MM.1S (cell line): ENCODE measurements around the gene PLEKHO2.

ENCODE experiments used
- DNase-seq: peaks from one replicate; pipeline ENCODE4 v3.0.0-alpha.2; 2015
- H2AFZ ChIP-seq: fragments of 300-600 bp; sonication (generic); 2 replicates; pipeline ENCODE4 v1.6.0; 2016; ENCODE audit warnings: antibody characterized with exemption, low read length
- H3F3A ChIP-seq: fragments of 300-600 bp; sonication (generic); 2 replicates; pipeline ENCODE4 v1.6.1; 2016; ENCODE audit warnings: mild to moderate bottlenecking, antibody characterized with exemption, low read length, moderate library complexity, mixed read lengths; ENCODE audit not compliant: insufficient read depth
- H3K27ac ChIP-seq: fragments of 300-600 bp; sonication (generic); 2 replicates; pipeline ENCODE4 v1.5.1; 2016; ENCODE audit warnings: mild to moderate bottlenecking, low read length
- H3K27me3 ChIP-seq: fragments of 300-600 bp; sonication (generic); replicated peaks from 2 replicates; pipeline ENCODE4 v1.6.0; 2016; ENCODE audit warnings: low read length; ENCODE audit not compliant: insufficient read depth
- H3K36me3 ChIP-seq: fragments of 300-600 bp; sonication (generic); replicated peaks from 2 replicates; pipeline ENCODE4 v1.6.1; 2016; ENCODE audit warnings: mild to moderate bottlenecking, low read length, mixed read lengths; ENCODE audit not compliant: insufficient read depth
- H3K4me1 ChIP-seq: fragments of 300-600 bp; sonication (generic); 2 replicates; pipeline ENCODE4 v1.6.1; 2016; ENCODE audit warnings: low read length, mixed read lengths
- H3K4me2 ChIP-seq: fragments of 300-600 bp; sonication (generic); 2 replicates; pipeline ENCODE4 v1.6.0; 2016; ENCODE audit warnings: low read depth, low read length
- H3K4me3 ChIP-seq: fragments of 300-600 bp; sonication (generic); 2 replicates; pipeline ENCODE4 v1.5.1; 2016; ENCODE audit warnings: low read length, mixed read lengths
- H3K79me2 ChIP-seq: fragments of 300-600 bp; sonication (generic); 2 replicates; pipeline ENCODE4 v1.6.1; 2016; ENCODE audit warnings: mixed run types, low read length, mixed read lengths
- H3K9ac ChIP-seq: fragments of 300-600 bp; sonication (generic); 2 replicates; pipeline ENCODE4 v1.6.1; 2016; ENCODE audit warnings: low read length, mixed read lengths
- H3K9me2 ChIP-seq: fragments of 300-600 bp; sonication (generic); replicated peaks from 2 replicates; pipeline ENCODE4 v1.6.1; 2016; ENCODE audit warnings: mild to moderate bottlenecking, low read length, mixed read lengths; ENCODE audit not compliant: insufficient read depth
- H3K9me3 ChIP-seq: fragments of 300-600 bp; sonication (generic); replicated peaks from 2 replicates; pipeline ENCODE4 v1.6.1; 2016; ENCODE audit warnings: mild to moderate bottlenecking, low read length, mixed read lengths; ENCODE audit not compliant: insufficient read depth
- H4K20me1 ChIP-seq: fragments of 300-600 bp; sonication (generic); 2 replicates; pipeline ENCODE4 v1.6.1; 2016; ENCODE audit warnings: mild to moderate bottlenecking, low read length, moderate library complexity, mixed read lengths; ENCODE audit not compliant: insufficient read depth
- CTCF ChIP-seq: fragments of 300-600 bp; sonication (generic); IDR thresholded peaks from 2 replicates; pipeline ENCODE4 v1.5.1; 2016; ENCODE audit warnings: antibody characterized with exemption, low read length, mixed read lengths
- EZH2 ChIP-seq: fragments of 300-600 bp; sonication (generic); optimal IDR thresholded peaks from 2 replicates; pipeline ENCODE3; 2017; ENCODE audit warnings: low read depth, mild to moderate bottlenecking, antibody characterized with exemption, low read length, mixed read lengths
- EZH2phosphoT487 ChIP-seq: fragments of 300-600 bp; sonication (generic); IDR thresholded peaks from 2 replicates; pipeline ENCODE4 v1.6.1; 2018; ENCODE audit warnings: antibody characterized with exemption, low read length

PLEKHO2 gene

GRCh38 chr15:64800476-64800875 lies 41.2 kb upstream of the PLEKHO2 start:
- Histone ChIP-seq H3K79me2 (no peaks in the 10 kb centered on the region), H3K4me1 (no peaks in the 10 kb centered on the region), H3K4me2 (no peak overlapping the region), H2AFZ (no peak overlapping the region), H3K9me3 (no peaks in the 10 kb centered on the region), H3K27me3 (no peaks in the 10 kb centered on the region), H3F3A (no peaks in the 10 kb centered on the region), H3K36me3 (no peaks in the 10 kb centered on the region), H4K20me1 (no peaks in the 10 kb centered on the region), H3K9ac (no peak overlapping the region), H3K27ac (no peak overlapping the region), H3K9me2 (no peaks in the 10 kb centered on the region), H3K4me3 (no peak overlapping the region)
- DNase-seq, result no peak
- TF ChIP-seq EZH2 (no peak), EZH2phosphoT487 (no peak), CTCF (no peak)

- H3K27ac ChIP-seq, result no peak overlapping the region
- H2AFZ ChIP-seq, result no peak overlapping the region
- no peaks in the 10 kb centered on the region for H3K4me1 ChIP-seq
- no peak for DNase-seq
- TF ChIP-seq EZH2, result no peak
- TF ChIP-seq CTCF, result no peak
- TF ChIP-seq EZH2phosphoT487, result no peak
- no peak overlapping the region for H3K9ac ChIP-seq
- H3K9me2 ChIP-seq, result no peaks in the 10 kb centered on the region
- H4K20me1 ChIP-seq, result no peaks in the 10 kb centered on the region
- no peak overlapping the region for H3K4me3 ChIP-seq
- no peaks in the 10 kb centered on the region for H3K79me2 ChIP-seq
- no peaks in the 10 kb centered on the region for H3K27me3 ChIP-seq
- H3K9me3 ChIP-seq, result no peaks in the 10 kb centered on the region
- no peaks in the 10 kb centered on the region for H3K36me3 ChIP-seq
- H3K4me2 ChIP-seq, result no peak overlapping the region
- H3F3A ChIP-seq, result no peaks in the 10 kb centered on the region
These were observed 38.2 kb upstream of the PLEKHO2 start for GRCh38 chr15:64803526-64803925.

GRCh38 chr15:64804619-64805018 lies 37.1 kb upstream of the PLEKHO2 start:
- DNase-seq, result no peak
- Histone ChIP-seq H3K9me3 (no peaks in the 10 kb centered on the region), H2AFZ (no peak overlapping the region), H3K9me2 (no peaks in the 10 kb centered on the region), H4K20me1 (no peaks in the 10 kb centered on the region), H3K9ac (no peak overlapping the region), H3K27me3 (0 out of 2 replicates have a peak, but pooled peaks cover 3% of the 10 kb centered on the region), H3K27ac (no peak overlapping the region), H3K4me2 (no peak overlapping the region), H3K4me1 (no peaks in the 10 kb centered on the region), H3K79me2 (no peaks in the 10 kb centered on the region), H3F3A (no peaks in the 10 kb centered on the region), H3K36me3 (no peaks in the 10 kb centered on the region), H3K4me3 (no peak overlapping the region)
- TF ChIP-seq CTCF (no peak), EZH2phosphoT487 (no peak), EZH2 (no peak)
